Psoas muscle (tissue), 8 donors: ENCODE measurements around the gene UQCRH. TPM values are rescaled to one million over a fixed set of nuclear protein-coding genes. Genes with fewer than 3 reads are reported as not detected.

Source experiments
- ATAC-seq, 4 donors: fragments of 200-7000 bp; cut with Tn5 transposase; one replicate each; pipeline ENCODE4 v1.9.1; 2020; ENCODE audit warnings: moderate library complexity in 3 of 4, mild to moderate bottlenecking in 2 of 4
- DNase-seq, 2 donors: peaks; one replicate each; pipeline ENCODE4 v3.0.0-alpha.2; 2020
- H3K27ac ChIP-seq: fragments of 200-600 bp; one replicate; pipeline ENCODE4 v1.8.0; 2022
- H3K27me3 ChIP-seq, 3 donors: fragments of 200-600 bp in 1 of 3; one replicate each; pipeline versions ENCODE4 v1.6.1 to v1.8.0; 2013 to 2022; ENCODE audit warnings: low read length in 2 of 3, mild to moderate bottlenecking in 2 of 3, moderate library complexity in 1 of 3; ENCODE audit not compliant: insufficient read depth in 3 of 3
- H3K36me3 ChIP-seq, 2 donors: fragments of 200-600 bp in 1 of 2; one replicate each; pipeline versions ENCODE4 v1.6.1 to v1.8.0; 2013 to 2022; ENCODE audit warnings: low read depth in 1 of 2, mild to moderate bottlenecking in 1 of 2, moderate library complexity in 1 of 2; ENCODE audit not compliant: insufficient read depth in 1 of 2
- H3K4me1 ChIP-seq: fragments of 200-600 bp; one replicate; pipeline ENCODE4 v1.8.0; 2022
- H3K4me3 ChIP-seq: fragments of 200-600 bp; one replicate; pipeline ENCODE4 v1.8.0; 2022; ENCODE audit warnings: mild to moderate bottlenecking
- H3K9me3 ChIP-seq: fragments of 200-600 bp; one replicate; pipeline ENCODE4 v1.8.0; 2022
- CTCF ChIP-seq: fragments of 200-600 bp; IDR thresholded peaks from one replicate; pipeline ENCODE4 v1.8.0; 2022; ENCODE audit warnings: antibody characterized with exemption
- WGBS, 3 donors: extraction: QIAGEN DNeasy Blood & Tissue Kit; methylation state at CpG; one replicate each; pipeline versions ENCODE4 v1.1.6 to v1.1.7; 2013; 5-methylcytosine and 5-hydroxymethylcytosine counted together
- intact Hi-C, 2 donors: fragments of 100-400 bp; cut with DNase I; formaldehyde crosslinking; loops; one replicate each; pipeline versions ENCODE4 v1.11.0 to v1.14.2; 2022
- polyA plus RNA-seq, 3 donors: library from polyadenylated mRNA; stranded (reverse); fragments of 200-250 nt; gene quantifications; one replicate each; pipeline ENCODE4 v1.2.3, GENCODE V29; 2013
- total RNA-seq, 4 donors: library from RNA; stranded (reverse); fragmentation: NEBNext Ultra II Directional in 2 of 4; extraction: Animal tissue kit (Norgen Biotek cat#: 25700) in 2 of 4; gene quantifications; one replicate each; pipeline versions ENCODE4 v1.2.1 to v1.2.4, GENCODE V29; 2021 to 2023
- donor health status: healthy with polysubstance abuse.
- donor health status: DM: no; HTN: no; CAD: no; lungs with moderate emphysema.
- donor health status: Bipolar disorder and iron deficiency.
- donor health status: healthy.
- donor health status: DM: yes; HTN: yes; CAD: no.
- donor health status: DM: no; HTN: no; CAD: no.
- donor health status: DM: no; HTN: no; CAD: no.
- donor health status: DM: yes; HTN: yes; CAD: no.

Gene UQCRH
- total and polyA plus RNA-seq, 7 donors = 267 to 1,297 (median 440) TPM

- no peak for DNase-seq
- Histone ChIP-seq H3K9me3 (no peaks in the 10 kb centered on the region), H3K36me3 (peaks cover 7 to 86% of the 10 kb centered on the region in 2 donors), H3K27me3 (no peaks in the 10 kb centered on the region), H3K27ac (no peak overlapping the region), H3K4me1 (peaks cover 23% of the 10 kb centered on the region), H3K4me3 (no peak overlapping the region)
- intact Hi-C loops = no loop called here
- ATAC-seq = no peak
- TF ChIP-seq CTCF = no peak
- WGBS, 3 donors = 85 to 94% (median 91%) methylated on average over 4 of the region's 4 CpGs
Measured at GRCh38 chr1:46289976-46290375, 13.5 kb upstream of the UQCRH start.

GRCh38 chr1:46295306-46295705 is 8.2 kb upstream of the UQCRH start:
- Histone ChIP-seq H3K27ac (no peak overlapping the region), H3K4me1 (peaks cover 24% of the 10 kb centered on the region), H3K36me3 (peaks cover 15 to 77% of the 10 kb centered on the region in 2 donors), H3K4me3 (no peak overlapping the region), H3K9me3 (no peaks in the 10 kb centered on the region), H3K27me3 (no peaks in the 10 kb centered on the region)
- TF ChIP-seq CTCF = no peak
- ATAC-seq (no peak), DNase-seq (no peak)
- intact Hi-C loops = no loop called here
- 79 to 96% (median 87%) methylated on average over 2 of the region's 2 CpGs for WGBS, 3 donors

GRCh38 chr1:46298387-46298786 is 5.1 kb upstream of the UQCRH start:
- H3K36me3 ChIP-seq = peaks cover 15 to 51% of the 10 kb centered on the region in 2 donors
- ATAC-seq (no peak), DNase-seq (no peak)
- H3K4me3 ChIP-seq = no peak overlapping the region
- H3K27me3 ChIP-seq = no peaks in the 10 kb centered on the region
- H3K9me3 ChIP-seq = no peaks in the 10 kb centered on the region
- H3K4me1 ChIP-seq = peaks cover 36% of the 10 kb centered on the region
- TF ChIP-seq CTCF = no peak
- intact Hi-C loops = no loop called here
- peak overlapping the region; percentile 68 for H3K27ac ChIP-seq

GRCh38 chr1:46300673-46301405 is 2.7 kb upstream of the UQCRH start:
- Histone ChIP-seq H3K27me3 (no peaks in the 10 kb centered on the region), H3K9me3 (no peaks in the 10 kb centered on the region), H3K4me3 (peak overlapping the region; percentile 100), H3K36me3 (peaks cover 8 to 26% of the 10 kb centered on the region in 2 donors), H3K27ac (peak overlapping the region; percentile 98), H3K4me1 (peaks cover 47% of the 10 kb centered on the region)
- WGBS, 3 donors = 18 to 30% (median 23%) methylated on average over 6 of the region's 6 CpGs
- intact Hi-C loops = no loop called here
- ATAC-seq (no peak), DNase-seq (no peak)
- no peak for TF ChIP-seq CTCF

- Histone ChIP-seq H3K4me3 (peak overlapping the region; percentile 100), H3K27me3 (no peaks in the 10 kb centered on the region), H3K36me3 (peaks cover 7 to 20% of the 10 kb centered on the region in 2 donors), H3K9me3 (no peaks in the 10 kb centered on the region), H3K27ac (peak overlapping the region; percentile 98), H3K4me1 (peaks cover 52% of the 10 kb centered on the region)
- intact Hi-C loops = no loop called here
- WGBS, 3 donors = 2 to 7% (median 3%) methylated on average over 17 of the region's 17 CpGs
- no peak for TF ChIP-seq CTCF
- ATAC-seq (no peak), DNase-seq (peak in 1 of 2 donors; percentile 47)
Measured at GRCh38 chr1:46301406-46301807, 2.1 kb upstream of the UQCRH start.
